T follicular helper cell (primary cell): ENCODE data around the gene TPRX2.
"Not testable (repeated sequence)": the region's sequence is repeated elsewhere in the genome, so short reads cannot be mapped to it uniquely, and the experiment has no call there.

Experiments used
- DNase-seq: peaks from one replicate; pipeline ENCODE4 v3.0.0-alpha.2; 2020; ENCODE audit warnings: low read depth

The TPRX2 gene

DNA sequence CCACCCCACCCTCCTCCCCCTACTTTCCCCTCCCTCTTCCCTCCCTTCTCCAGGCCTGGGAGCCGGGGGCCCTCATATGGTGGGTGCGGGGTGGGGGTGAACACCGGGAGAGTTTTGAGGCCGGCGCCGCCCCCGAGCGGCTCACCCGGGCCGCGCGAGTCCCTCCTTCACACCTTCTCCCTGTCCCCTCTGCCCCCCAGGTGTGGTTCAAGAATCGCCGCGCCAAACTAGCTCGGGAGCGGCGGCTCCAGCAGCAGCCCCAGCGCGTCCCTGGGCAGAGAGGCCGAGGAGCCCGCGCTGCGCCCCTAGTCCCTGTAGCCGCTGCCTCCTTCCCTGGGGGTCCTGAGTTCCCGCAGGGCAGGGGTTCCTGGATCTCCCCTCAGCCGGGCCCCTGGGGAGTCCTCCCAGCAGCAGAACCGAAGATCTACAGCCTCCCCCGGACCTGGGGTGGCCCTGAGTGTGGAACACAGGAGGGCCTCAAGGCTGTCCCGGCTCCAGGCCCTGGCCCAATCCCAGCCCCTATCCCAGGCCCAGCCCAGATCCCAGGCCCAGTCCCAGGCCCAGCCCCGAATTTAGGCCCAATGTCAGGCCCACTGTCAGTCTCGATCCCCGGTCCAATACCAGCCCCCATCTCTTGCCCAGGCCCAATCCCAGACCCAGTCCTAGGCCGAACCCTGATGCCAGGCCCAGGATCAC is 1.7 kb downstream of the TPRX2 start:
- no peak for DNase-seq

DNA sequence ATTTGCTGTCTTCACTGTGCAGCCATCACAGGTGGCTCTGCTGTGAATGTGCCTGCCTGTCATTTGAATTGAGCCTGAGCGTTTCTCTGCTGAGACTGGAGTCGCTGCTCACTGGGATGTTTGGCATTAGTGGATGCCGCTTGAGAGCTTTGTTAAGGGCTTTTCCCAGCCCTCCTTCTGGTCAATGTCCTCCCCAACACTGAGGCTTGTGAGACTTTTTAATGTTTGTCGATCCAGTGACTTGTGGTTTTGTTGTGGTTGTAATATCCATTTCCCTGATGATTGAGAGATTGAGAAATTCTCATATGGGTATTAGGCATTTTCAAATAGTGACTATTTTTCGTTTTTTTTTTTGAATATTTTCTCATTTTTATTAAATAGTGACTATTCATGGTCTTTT is 2.6 kb downstream of the TPRX2 start:
- DNase-seq, result no peak

DNA sequence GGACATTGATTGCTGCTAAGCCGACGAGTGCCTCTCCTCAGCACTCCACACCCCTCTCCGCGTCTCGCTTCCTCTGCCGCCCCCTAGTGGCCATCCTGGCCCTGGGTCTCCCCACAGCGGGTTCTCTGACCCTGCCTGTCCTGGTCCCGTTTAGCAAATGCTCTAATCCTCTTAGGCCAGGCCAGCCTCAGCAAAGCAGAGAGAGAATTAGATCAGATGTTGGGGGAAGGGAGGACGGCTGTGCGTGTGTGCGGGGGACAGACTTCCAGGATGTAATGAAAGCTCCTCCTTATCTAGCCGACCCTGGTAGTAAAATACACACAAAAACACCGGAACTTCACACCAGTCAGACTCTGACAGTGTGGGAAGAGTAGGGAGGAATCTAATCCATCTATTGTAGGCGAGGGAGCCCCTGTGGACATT is 4.5 kb downstream of the TPRX2 start:
- peak; percentile 72 for DNase-seq

DNA sequence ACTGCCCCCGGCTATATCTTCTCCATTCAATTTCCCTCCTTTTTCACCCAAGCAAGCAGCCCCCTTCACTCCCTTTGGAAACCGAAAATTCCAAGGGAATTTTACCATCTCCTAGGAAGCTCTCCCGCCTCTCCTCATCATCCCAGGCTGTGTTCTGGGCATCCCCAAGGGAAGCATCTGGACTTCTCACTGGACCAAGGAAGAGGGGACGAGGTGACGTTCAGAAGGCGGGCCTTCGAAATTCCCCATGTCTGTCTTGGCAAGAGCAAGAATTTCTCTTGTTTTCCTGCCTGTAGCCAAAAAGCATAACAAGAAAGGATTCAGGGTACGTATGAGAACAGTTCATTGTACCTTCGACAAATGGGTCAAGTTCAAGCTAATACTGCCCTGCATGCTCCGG is 6.1 kb downstream of the TPRX2 start:
- DNase-seq, result no peak

DNA sequence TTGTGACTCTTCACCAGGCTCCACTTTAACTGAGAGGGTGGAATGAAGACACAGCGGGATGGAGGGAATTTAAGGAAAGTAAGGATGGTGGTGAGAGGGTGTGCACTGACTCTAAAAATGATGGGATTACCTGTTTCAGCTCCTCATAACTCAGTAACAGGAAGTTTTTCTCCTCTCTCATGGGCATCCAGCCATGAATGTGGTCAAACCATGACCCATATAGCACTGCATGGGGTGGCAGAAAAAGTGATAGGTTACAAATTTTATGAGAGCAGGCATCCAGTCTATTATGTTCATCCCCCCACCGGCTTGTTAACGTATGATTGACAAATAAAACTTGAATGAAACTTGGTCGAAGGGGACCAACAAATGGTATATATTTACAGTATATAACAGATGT is 19.9 kb downstream of the TPRX2 start:
- DNase-seq, result no peak

DNA sequence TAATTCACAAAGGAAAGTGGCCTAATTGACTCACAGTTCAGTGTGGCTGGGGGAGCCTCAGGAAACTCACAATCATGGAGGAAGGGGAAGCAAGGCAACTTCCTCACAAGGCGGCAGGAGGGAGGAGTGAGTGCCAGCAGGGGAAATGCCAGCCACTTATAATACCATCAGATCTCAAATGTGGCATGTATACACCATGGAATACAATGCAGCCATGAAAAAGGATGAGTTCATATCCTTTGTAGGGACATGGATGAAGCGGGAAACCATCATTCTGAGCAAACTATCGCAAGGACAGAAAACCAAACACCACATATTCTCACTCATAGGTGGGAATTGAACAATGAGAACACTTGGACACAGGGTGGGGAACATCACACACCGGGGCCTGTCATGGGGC is 20.4 kb downstream of the TPRX2 start:
- DNase-seq, result not testable (repeated sequence)

DNA sequence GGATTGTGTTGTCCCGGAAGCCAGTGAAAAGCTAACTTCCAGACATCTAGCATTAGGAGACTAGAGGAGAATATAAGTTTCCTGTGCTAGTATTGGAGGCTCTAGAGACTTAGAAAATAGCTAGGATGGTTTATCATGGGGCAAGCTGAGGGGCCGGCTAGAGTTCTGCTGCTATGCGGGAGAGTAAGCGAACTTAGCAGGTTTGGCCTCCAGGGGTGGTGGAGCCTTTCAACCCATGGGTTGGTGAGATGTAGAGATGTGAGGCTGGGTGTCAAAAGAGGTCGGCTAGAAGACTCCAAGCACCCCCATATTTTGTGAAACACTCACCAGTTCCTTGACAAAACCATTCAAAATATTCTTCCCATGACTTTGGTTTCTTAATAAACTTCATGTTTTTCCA is 22.7 kb downstream of the TPRX2 start:
- DNase-seq, result no peak

DNA sequence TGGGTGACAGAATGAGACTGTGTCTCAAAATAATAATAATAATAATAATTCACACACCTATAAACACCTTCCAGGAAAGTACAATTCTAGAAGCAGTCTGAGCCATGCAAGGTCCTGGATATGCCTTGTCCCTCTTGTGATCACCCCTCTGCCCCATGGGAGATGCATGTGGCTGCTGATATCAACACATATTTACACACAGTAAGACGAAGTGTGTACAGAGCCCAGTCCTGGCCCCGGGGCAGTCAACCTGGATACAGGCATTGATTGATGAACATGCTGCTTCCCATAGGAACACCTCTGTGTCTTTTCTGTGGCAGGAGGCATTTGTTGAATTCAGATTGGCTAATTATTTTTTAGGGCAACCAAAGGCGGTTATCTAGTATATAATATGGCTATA is 23.9 kb downstream of the TPRX2 start:
- DNase-seq, result no peak

DNA sequence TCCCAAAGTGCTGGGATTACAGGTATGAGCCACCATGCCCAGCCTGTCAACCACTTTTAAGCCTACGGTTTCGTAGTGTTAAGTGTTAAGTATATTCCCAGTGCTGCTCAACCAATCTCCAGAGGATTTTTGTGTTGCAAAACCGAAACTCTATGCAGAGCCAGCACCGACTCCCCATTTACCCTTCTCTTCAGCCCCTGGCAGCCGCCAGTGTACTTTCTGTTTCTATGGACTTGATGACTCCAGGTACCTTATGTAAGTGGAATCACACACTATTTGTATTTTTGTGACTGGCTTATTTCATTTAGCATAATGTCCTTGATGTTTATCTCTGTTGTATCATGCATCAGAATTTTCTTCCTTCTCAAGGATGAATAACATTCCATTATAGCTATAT is 26.0 kb downstream of the TPRX2 start:
- DNase-seq, result no peak

DNA sequence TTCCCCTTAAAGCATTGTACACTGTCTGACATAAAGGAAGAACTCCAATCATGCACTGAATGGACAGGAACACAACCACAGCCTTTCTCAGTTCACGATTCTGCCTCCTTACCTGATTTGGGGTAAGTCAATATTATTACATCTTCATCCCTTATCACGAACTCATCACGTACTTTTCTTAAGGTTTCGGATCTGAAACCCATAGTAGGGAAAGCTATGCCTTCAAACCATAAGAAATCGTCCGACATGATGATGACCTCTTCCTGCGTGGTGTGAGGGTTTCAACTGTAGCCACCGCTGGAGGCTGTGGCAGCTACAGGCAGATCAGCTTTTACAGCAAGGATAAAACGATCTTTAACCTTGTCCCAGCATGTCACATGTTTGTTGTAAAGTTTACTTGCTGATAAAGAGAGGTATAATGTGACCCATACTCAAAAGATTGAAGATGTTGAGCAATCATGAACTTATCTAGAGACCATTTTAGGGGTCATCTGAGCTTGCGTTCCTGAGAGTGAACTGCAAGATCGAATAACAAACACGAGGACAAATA is 27.1 kb downstream of the TPRX2 start, which contains the start of gene SULT2A1:
SULT2A1 (minus strand) TSS at position 306 of the 550 bp plus-strand sequence; CDS start at position 248, 58 bp downstream.
- DNase-seq, result no peak

DNA sequence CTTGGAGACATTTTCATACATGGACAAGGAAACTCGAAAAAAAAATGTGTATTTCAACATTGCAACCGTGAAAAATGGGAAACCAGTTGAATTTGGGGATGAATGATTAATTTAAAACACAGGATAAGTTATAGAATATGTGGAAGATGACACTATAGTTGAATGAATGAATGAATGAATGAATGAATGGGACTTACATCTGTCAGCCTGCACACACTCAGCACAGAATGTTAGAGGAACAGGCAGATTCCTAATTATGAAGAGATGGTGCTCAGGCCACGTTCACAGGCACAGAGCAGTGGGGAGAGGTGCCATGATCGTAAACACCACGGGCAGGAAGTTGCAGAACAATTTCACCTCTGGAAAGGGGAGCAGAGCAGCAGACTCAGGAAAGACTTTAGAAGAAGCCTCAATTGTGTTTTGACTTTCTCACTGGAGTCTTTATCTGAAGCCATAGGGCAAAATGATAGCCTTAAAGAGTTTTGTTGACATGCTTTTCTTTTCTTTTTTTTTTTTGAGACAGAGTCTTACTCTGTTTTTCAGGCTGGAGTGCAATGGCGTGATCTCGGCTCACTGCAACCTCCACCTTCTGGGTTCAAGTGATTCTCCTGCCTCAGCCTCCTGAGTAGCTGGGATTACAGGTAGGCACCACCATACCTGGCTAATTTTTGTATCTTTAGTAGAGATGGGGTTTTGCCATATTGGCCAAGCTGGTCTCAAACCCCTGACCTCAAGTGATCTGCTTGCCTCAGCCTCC is 32.0 kb downstream of the TPRX2 start:
- no peak for DNase-seq

DNA sequence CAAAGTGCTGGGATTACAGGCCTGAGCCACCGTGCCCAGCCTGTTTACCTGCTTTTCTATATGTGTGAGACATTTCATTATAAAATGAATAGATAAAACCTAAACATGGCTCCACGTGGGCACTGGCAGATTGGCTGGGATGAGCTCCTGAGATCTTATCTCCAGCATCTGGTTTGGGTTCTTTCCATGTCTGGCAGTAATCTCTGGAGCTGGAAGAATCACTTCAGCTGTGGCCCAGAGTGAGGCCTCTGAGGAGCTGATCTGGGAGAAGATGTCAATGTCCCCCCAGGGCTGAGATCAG is 32.5 kb downstream of the TPRX2 start:
- DNase-seq, result no peak

DNA sequence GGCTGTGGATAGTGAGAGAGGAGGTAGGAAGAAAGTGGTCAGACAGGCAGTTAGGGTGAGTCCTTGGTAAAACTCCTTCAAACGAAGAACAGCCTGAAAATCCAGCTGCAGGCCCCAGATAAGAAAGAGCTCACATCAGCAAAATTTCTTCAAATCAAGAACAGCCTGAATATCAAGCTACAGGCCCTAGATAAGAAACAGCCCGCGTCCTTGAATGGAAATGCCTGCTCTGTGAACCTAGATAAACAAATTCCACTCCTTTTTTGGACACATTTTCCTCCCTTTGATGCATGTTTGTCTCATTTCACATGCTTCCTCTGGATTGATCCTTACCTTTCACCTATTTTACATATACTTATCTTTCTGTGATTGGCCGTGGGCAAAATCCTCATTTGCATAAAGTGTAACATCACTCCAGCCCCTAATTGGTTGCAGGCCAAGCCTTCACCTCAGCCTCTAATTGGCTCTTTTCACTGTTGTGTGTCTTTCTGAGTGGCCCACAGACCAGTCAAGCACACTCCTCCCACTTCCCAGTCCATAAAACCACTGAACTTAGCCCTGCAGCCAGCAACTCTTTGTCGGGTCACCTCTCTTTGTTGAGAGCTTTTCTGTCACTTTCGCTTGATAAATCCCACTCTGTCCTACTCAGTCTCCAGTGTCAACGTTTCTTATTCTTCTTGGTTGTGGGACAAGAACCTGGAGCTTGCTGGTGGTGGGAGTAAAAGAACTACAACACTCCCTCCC is 33.1 kb downstream of the TPRX2 start:
- no peak for DNase-seq

DNA sequence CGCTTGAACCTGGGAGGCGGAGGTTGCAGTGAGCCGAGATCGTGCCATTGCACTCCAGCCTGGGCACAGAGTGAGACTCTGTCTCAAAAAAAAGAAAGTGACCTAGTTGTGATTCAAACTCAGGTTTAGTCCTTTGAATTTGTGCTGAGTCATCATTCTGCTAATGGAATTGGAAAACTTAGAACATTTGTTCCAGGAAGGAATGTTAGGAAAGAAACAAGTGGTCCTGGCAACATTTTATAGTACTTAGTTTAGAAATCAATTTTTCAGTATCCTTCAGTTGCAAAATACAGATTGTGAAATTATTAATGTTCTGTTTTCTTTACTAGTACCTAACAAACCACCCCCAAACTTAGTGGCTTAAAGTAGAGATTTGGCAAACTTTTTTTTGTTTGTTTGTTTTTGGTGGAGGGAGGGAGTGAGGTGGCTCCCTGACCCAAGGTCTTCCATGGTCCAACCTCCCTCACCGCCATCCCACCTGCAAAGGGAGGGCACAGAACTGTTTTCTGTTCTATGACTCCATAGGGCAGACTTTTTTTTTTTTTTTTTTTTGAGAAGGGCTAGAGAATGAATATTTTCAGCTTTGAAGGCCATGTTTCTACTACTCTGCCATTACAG is 36.2 kb downstream of the TPRX2 start:
- DNase-seq, result no peak

DNA sequence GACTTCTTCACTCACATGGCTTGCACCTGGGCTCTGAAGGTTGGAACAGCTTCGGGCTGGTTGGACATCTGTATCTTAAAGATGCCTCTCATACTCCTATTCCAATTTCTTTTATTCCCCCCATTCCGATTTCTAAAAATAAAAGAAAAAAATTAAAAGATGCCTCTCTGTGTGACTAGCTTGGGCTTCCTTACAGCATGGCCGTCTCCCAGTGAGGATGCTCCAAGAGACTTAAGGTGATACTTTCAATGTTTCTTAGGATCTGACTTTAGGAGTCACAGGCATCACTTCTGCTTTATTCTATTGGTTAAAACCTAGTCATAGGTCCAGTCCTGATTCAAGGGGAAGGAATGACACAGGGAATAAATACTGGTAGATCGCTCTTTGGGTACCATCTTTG is 37.0 kb downstream of the TPRX2 start:
- no peak for DNase-seq

DNA sequence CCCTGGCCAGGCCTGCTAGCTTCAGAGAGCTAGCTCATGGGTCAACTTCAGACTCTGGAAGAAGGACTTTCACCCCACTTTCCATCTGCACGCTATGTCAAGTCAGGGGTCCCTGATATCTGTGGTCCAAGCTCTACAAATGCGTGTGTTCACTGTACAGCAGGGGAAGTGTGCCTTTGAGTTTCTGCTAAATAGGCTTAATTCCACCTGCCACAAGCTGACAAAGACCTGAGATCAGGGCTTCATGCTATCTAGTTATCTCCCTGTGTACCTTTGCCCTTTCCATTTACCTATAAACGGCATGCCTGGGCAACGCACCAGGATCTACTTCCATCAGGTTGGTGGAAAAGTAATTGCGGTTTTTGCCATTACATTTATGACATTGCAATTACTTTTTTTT is 37.7 kb downstream of the TPRX2 start:
- no peak for DNase-seq

DNA sequence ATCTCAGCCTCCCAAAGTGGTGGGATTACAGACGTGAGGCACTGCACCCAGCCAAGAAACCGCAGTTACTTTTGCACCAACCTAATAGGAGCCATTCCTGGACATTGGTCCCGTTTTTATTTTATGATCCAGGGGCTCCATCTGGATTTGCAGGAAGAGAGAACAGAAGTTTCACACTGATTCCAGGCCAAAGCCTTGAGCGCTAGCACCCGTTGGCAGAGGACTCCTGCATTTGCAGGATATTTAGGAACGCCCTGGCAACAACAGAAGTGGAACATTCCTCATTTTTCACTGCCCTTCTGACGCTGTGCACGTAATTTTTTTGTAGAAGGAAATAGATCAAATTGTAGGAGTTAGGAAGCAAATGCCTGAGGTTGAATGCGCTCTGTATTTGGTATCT is 38.8 kb downstream of the TPRX2 start:
- no peak for DNase-seq

DNA sequence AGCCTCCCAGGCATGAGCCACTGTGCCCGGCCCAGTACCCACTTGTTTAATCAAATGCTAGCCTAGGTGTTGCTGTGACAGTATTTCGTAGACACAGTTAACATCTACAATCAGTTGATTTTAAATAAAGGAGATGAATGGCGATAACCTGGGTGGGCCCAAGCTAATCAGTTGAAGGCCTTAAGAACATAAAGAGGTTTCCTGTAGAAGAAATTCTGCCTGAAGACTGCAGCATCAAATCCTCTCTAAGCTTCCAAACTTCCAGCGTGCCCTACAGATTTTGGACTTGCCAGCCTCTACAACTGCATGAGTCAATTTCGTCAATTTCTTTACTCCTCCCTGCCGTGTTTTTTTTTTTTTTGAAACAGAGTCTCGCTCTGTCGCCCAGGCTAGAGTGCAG is 40.3 kb downstream of the TPRX2 start:
- DNase-seq, result no peak

DNA sequence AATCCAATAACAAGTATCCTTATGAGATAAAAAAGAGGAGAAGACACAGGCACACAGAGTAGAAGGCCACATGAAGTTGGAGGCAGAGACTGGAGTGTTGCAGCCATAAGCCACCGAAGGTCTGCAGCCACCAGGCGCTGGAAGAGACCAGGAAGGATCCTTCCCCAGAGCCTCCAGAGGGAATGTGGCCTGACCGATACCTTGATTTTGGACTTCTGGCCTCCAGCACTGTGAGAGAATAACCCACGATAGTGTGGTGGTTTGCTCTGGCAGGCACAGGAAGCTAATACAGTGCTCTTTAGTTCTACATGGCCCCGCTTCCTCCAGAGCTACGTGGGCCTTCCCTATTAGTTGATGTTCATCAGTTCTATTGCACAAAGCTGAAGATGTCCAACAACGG is 42.3 kb downstream of the TPRX2 start:
- DNase-seq, result no peak

DNA sequence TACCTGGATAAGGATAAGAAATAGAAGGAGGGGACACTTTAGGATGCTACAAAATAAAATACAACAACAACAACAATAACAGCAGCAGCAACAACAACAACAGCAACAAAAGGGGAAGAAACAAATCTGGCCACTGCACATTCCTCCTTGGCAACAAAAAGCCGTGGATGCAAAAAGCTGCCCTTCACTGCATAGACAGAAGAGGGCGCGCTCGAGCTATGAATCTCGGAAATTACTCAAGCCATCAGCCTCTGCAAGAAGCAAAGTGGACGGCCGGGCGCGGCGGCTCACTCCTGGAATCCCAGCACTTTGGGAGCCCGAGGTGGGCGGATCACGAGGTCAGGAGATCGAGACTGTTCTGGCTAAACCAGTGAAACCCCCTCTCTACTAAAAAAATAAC is 50.3 kb downstream of the TPRX2 start:
- DNase-seq, result peak; percentile 57

DNA sequence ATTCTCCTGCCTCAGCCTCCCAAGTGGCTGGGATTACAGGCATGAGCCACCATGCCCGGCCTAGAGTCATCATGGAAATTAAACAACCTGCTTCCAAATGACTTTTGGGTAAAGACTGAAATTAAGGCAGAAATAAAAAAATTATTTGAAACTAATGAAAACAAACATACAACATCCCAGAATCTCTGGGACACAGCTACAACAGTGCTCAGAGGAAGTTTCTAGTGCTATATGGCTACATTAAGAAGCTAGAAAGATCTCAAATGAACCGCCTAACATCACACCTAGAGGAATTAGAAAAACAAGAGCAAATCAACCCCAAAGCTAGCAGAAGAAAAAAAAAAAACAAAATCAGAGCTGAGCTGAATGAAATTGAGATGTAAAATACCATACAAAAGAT is 51.2 kb downstream of the TPRX2 start:
- not testable (repeated sequence) for DNase-seq
